Thymus (tissue), 11 donors: ENCODE measurements around the gene FLT3. TPM values are rescaled to one million over a fixed set of nuclear protein-coding genes. Genes with fewer than 3 reads are reported as not detected.
"Not testable (repeated sequence)": the region's sequence is repeated elsewhere in the genome, so short reads cannot be mapped to it uniquely, and the experiment has no call there.

Source experiments
- DNase-seq, 9 donors: peaks; one replicate each; pipeline ENCODE4 v3.0.0-alpha.2; 2013; ENCODE audit warnings: low spot score in 9 of 9, low read depth in 6 of 9, missing footprints in 1 of 9
- H3K27ac ChIP-seq, 2 donors: one replicate each; pipeline ENCODE4 v1.5.1; 2013; ENCODE audit warnings: control low read depth in 1 of 2, low read depth in 1 of 2, low read length in 1 of 2, mild to moderate bottlenecking in 1 of 2, moderate library complexity in 1 of 2
- H3K27me3 ChIP-seq, 2 donors: one replicate each; pipeline ENCODE4 v1.5.1; 2013; ENCODE audit warnings: low read length in 1 of 2; ENCODE audit not compliant: control insufficient read depth in 2 of 2, insufficient read depth in 1 of 2
- H3K36me3 ChIP-seq, 2 donors: one replicate each; pipeline ENCODE4 v1.5.1; 2013; ENCODE audit warnings: low read length in 1 of 2, mild to moderate bottlenecking in 1 of 2, moderate library complexity in 1 of 2; ENCODE audit not compliant: control insufficient read depth in 2 of 2, insufficient read depth in 2 of 2
- H3K4me1 ChIP-seq, 2 donors: one replicate each; pipeline ENCODE4 v1.5.1; 2013; ENCODE audit warnings: low read length in 2 of 2; ENCODE audit not compliant: control insufficient read depth in 2 of 2, insufficient read depth in 2 of 2
- H3K4me3 ChIP-seq, 2 donors: one replicate each; pipeline ENCODE4 v1.5.1; 2013; ENCODE audit warnings: low read length in 2 of 2, control low read depth in 1 of 2, mild to moderate bottlenecking in 1 of 2
- H3K9me3 ChIP-seq, 2 donors: one replicate each; pipeline ENCODE4 v1.5.1; 2013; ENCODE audit warnings: low read length in 1 of 2, mild to moderate bottlenecking in 1 of 2; ENCODE audit not compliant: control insufficient read depth in 2 of 2, insufficient read depth in 1 of 2
- WGBS: extraction: QIAGEN DNeasy Blood & Tissue Kit; methylation state at CpG from one replicate; pipeline ENCODE4 v1.1.7; 2013; 5-methylcytosine and 5-hydroxymethylcytosine counted together
- polyA plus RNA-seq: library from polyadenylated mRNA; stranded (reverse); fragments of 200-250 nt; gene quantifications from one replicate; pipeline ENCODE4 v1.2.3, GENCODE V29; 2013
- total RNA-seq: library from RNA; stranded (reverse); fragments of 120-200 nt; gene quantifications from one replicate; pipeline ENCODE4 v1.2.4, GENCODE V29; 2013
- donor health status: healthy.

FLT3 gene
- total and polyA plus RNA-seq, 2 donors: 8.3 to 11.6 TPM

DNA sequence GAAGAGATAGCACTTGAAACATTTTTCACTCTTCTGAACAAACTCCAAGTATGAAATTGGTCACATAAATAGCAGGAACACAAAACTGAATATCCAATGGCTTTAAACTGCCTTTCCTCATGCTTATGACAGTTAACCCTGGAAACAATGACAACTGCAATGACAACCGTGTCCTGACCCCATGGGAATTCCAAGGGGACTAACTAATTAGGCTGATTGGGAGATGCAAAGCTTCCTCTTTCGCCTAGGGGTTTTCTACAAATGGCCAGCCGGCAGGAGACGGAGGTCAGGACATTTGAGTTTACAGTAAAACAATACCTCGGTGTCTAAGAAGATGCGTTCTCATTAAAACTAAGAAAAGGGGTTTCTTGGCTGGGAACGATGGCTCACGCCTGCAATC is 58.9 kb downstream of the FLT3 start:
- Histone ChIP-seq H3K27me3 (no peaks in the 10 kb centered on the region), H3K4me3 (no peak overlapping the region), H3K27ac (no peak overlapping the region), H3K36me3 (no peaks in the 10 kb centered on the region), H3K4me1 (no peaks in the 10 kb centered on the region), H3K9me3 (no peaks in the 10 kb centered on the region)
- no peak for DNase-seq
- 95% methylated on average over 8 of the region's 8 CpGs for WGBS

GRCh38 chr13:28041031-28041461 is 59.3 kb downstream of the FLT3 start:
- 92% methylated on average over 4 of the region's 4 CpGs for WGBS

DNA sequence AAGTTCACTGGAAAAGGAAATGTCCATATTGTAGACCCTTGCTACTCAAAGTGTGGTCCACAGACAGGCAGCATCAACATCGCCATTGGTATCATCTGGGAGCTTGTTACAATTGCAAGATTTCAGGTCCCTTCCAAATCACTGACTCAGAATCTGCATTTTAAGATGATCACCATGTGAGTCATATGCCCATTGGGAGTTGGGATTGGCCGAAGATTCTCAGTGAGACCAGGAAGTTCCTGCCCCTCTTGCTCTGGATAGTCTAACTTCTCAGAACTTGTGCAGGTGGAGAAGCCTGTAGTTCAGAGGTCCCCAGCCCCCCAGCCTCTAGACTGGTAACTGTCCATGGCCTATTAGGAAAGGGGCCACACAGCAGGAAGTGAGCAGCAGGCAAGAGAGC is 63.0 kb downstream of the FLT3 start:
- H3K27ac ChIP-seq: no peak overlapping the region
- H3K4me3 ChIP-seq: no peak overlapping the region
- no peaks in the 10 kb centered on the region for H3K27me3 ChIP-seq
- no peak for DNase-seq
- WGBS: 94% methylated on average over 2 of the region's 2 CpGs
- H3K36me3 ChIP-seq: no peaks in the 10 kb centered on the region
- H3K4me1 ChIP-seq: no peaks in the 10 kb centered on the region
- no peaks in the 10 kb centered on the region for H3K9me3 ChIP-seq

More at GRCh38 chr13:28041031-28041461, 59.3 kb downstream of the FLT3 start:
- H3K27ac ChIP-seq: no peak overlapping the region
- no peak overlapping the region for H3K4me3 ChIP-seq
- DNase-seq: no peak
- no peaks in the 10 kb centered on the region for H3K9me3 ChIP-seq
- no peaks in the 10 kb centered on the region for H3K27me3 ChIP-seq
- H3K4me1 ChIP-seq: no peaks in the 10 kb centered on the region
- H3K36me3 ChIP-seq: no peaks in the 10 kb centered on the region

DNA sequence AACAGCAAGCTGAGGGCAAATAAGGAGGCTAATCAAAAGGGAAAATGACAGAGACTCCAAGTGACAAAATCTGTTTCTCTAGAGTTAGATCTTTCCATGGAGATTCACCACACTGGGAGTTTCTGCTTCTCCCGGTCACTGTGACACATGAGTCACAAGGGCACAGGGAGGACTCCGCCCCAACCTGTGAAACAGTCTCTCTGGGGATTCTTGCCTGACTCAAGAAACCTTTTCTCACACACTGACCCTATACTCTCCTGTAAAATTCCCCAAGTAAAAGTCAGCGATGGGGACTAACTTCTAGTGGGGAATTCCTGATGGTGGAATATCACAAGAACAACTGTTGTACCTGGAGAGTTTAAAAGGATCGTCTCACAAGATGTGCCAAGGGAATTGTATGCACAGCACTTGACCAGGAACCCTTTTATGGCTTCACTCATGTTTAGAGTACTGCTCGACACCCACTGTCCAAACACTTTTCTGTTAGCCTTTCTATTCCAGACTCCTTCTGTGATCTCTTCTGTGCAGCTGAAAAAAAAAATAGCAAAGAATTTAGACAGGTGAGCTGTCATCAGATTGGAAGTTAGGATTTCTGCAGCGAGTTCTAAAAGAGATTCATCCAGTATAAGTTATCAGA is 65.1 kb downstream of the FLT3 start:
- DNase-seq: no peak
- 94% methylated on average over 6 of the region's 6 CpGs for WGBS
- Histone ChIP-seq H3K9me3 (no peaks in the 10 kb centered on the region), H3K27me3 (no peaks in the 10 kb centered on the region), H3K4me3 (no peak overlapping the region), H3K27ac (no peak overlapping the region), H3K36me3 (no peaks in the 10 kb centered on the region), H3K4me1 (no peaks in the 10 kb centered on the region)

DNA sequence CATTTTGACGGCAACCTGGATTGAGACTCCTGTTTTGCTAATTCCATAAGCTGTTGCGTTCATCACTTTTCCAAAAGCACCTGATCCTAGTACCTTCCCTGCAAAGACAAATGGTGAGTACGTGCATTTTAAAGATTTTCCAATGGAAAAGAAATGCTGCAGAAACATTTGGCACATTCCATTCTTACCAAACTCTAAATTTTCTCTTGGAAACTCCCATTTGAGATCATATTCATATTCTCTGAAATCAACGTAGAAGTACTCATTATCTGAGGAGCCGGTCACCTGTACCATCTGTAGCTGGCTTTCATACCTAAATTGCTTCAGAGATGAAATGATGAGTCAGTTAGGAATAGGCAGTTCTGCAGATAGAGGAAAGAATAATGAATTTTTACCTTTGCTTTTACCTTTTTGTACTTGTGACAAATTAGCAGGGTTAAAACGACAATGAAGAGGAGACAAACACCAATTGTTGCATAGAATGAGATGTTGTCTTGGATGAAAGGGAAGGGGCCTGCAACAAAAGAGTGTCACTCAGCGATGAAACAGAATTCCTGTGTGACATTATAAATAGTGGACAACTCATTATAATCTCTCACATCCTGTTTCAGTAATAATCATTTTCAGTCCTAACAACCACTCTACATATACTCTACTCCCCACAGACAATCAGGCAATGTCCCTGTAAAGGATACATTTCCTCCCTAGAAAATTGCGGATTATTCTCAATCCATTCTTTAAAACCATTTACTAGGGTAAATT is 66.3 kb downstream of the FLT3 start:
- Histone ChIP-seq H3K27ac (no peak overlapping the region), H3K27me3 (no peaks in the 10 kb centered on the region)

GRCh38 chr13:28032438-28032837 is 67.9 kb downstream of the FLT3 start:
- not testable (repeated sequence) for DNase-seq, H3K4me3 ChIP-seq, H3K36me3 ChIP-seq, H3K9me3 ChIP-seq, H3K4me1 ChIP-seq, H3K27me3 ChIP-seq, H3K27ac ChIP-seq
- WGBS: 97% methylated on average over 1 of the region's 1 CpG

More for the DNA sequence above, 66.3 kb downstream of the FLT3 start:
- no peaks in the 10 kb centered on the region for H3K9me3 ChIP-seq
- 96% methylated on average over 8 of the region's 8 CpGs for WGBS
- no peaks in the 10 kb centered on the region for H3K4me1 ChIP-seq
- no peaks in the 10 kb centered on the region for H3K36me3 ChIP-seq
- no peak for DNase-seq
- no peak overlapping the region for H3K4me3 ChIP-seq

- Histone ChIP-seq H3K9me3 (no peaks in the 10 kb centered on the region), H3K36me3 (no peaks in the 10 kb centered on the region), H3K4me3 (no peak overlapping the region), H3K27me3 (no peaks in the 10 kb centered on the region), H3K4me1 (no peaks in the 10 kb centered on the region), H3K27ac (no peak overlapping the region)
- 96% methylated on average over 5 of the region's 5 CpGs for WGBS
- no peak for DNase-seq
Observed at GRCh38 chr13:28031896-28032288, 68.5 kb downstream of the FLT3 start.

DNA sequence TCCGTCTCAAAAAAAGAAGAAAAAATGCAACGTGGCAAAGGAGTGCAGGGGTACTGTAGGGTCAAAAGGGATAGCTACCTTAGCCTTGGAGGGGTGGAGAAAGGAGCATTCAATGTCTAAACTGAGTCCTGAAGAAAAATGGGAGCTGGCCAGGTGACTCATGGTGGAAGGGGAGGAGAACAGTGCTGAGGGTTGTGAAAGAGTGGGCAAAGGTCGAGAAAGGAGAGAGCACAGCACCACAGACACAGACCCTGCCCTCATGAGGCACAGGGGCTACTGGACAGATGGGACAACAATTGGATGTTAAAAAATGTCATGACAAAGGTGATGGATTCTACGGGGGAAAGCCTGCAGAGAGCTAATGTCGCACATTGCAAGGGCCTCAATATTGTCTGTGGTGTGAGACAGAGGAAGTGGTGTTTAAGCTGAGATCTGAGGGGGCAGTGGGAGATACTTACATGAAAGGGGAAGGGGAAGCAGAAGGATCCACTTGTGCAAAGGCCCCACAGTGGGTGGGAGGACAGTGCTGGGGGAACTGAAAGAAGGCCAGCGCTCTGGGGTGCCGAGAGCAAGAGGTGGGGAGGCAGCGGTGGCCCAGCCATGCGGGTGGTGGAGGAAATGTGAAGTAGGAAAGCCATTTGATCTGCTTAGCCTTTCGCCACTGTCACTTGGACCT is 69.0 kb downstream of the FLT3 start:
- WGBS: 79% methylated on average over 10 of the region's 10 CpGs
- H3K36me3 ChIP-seq: no peaks in the 10 kb centered on the region
- H3K4me3 ChIP-seq: no peak overlapping the region
- H3K9me3 ChIP-seq: no peaks in the 10 kb centered on the region
- H3K27me3 ChIP-seq: no peaks in the 10 kb centered on the region
- DNase-seq: peak in 2 of 9 donors; percentile 16 to 35
- H3K4me1 ChIP-seq: no peaks in the 10 kb centered on the region
- no peak overlapping the region for H3K27ac ChIP-seq
